Eye (tissue), 1 donor: ENCODE data around the gene NPY2R.

Source experiments
- DNase-seq: peaks from one replicate; pipeline ENCODE4 v3.0.0-alpha.2; 2015

Gene NPY2R

DNA sequence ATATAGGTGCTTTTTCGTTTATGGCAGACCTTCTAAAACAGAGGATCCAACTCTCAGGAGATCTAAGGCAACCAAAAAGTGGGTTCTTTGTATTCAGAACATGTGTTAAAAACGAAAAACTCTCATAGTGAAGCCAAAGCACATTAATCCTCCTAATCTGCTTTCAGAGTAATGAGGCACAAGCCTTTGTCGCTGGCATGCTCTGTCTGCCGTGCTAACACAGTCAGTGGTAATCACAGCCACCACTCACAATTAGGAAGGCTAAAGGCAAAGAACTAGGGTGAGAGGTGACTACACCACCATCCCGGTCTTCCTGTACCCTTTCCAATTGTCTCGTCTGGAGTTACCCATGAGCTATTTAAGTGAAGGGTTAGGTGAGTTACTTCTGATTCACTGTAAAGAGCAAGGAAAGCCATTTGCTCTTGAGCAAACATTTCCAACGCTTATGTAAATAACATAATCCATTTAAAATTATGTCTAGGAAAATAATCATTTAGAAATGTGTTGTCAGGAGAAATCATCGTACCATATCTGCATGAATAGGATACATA lies 40.7 kb downstream of the NPY2R start:
- peak; percentile 50 for DNase-seq

DNA sequence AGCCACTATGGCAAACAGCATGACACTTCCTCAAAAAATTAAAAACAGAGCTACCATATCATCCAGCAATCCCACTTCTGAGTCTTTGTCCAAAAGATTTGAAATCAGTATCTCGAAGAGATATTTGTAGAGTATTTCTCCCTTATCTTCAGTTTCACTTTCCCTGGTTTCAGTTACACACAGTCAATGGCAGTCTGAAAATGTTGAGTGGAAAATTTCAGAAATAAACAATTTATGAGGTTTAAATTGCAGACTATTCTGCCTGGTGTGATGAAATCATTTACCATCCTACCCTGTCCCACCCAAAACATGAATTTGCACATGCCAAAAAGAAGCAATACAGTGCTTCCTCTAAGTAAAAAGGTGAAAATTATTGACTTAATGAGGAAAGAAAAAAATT lies 43.9 kb downstream of the NPY2R start:
- DNase-seq = no peak

DNA sequence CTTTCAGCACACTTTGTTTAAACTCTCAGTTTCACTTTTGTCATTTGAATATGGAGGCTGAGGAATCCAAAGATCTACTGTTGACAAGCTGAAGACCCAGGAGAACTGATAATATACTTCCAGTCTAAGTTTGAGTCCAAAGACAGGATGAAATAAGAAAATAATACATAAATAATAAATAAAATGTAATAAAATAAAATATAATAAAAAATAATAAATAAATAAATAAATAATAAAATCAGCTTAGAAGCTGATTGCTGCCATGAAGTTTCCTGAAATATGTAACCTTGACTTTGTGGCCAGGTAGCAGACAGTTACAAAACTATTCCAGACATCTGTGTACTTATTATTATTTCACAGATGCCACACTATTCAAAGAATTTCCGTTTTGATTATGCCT lies 55.0 kb downstream of the NPY2R start:
- no peak for DNase-seq

- no peak for DNase-seq
Observed at GRCh38 chr4:155265113-155265512, 56.7 kb downstream of the NPY2R start.
